Uterine smooth muscle cell (primary cell): ENCODE measurements around the gene NCBP1. TPM values are rescaled to one million over a fixed set of nuclear protein-coding genes. Genes with fewer than 3 reads are reported as not detected.

Experiments used
- total RNA-seq: library from RNA; depleted of rRNA; stranded (reverse); fragments of >200 nt; gene quantifications from 2 replicates; pipeline ENCODE4 v1.2.3, GENCODE V29; 2014

NCBP1 gene
- 51.7 and 56.9 TPM in 2 replicates for total RNA-seq

DNA sequence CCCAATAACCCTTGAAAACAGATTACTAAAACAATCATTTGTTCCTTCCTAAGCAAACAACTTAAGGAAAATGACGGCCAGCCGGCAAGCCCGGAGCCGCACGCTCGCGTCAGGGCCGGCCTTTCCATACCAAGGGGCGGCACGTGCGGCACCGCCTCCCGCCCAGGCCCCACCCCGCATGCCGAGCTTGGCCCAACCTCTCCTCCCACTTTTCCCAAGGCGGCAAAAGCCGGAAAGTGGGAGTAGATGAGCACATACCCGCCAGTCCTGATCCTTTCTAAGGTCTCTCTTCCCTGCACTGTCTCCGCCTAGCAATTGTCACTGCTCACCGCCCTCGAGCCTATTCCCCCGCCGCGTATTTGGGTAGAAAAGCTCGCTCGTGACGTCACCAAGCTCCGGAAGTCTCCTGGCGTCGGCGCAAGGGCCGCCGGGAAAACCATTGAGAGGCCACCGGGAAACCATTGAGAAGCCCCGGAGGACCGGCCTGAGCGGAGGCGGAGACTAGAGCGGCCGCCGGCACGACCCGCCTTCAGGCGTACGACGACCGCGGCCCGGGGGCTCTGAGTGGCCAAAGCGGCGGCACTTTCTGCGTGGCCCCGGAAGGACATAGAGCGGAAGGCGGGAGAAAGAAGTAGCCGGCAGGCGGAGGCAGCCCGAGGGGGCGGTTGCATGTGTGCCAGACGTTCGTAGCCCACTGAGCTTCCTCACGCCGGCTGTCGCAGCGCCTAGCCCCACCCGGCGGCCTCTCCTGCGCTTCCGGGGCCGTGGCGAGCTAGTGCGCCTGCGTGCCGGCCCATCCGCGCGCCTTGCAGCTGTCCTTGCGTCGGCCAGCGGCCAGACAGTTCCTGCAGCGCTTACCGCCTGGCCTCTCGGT lies at the start of gene NCBP1, which contains the start of gene TSTD2:
Gene NCBP1, plus strand, starts transcription at position 837 of the 874 bp plus-strand sequence. CDS start 61 bp downstream, outside the sequence.
Gene TSTD2, minus strand, starts transcription at position 384 of the 874 bp plus-strand sequence. CDS start 5,806 bp downstream, outside the sequence.

DNA sequence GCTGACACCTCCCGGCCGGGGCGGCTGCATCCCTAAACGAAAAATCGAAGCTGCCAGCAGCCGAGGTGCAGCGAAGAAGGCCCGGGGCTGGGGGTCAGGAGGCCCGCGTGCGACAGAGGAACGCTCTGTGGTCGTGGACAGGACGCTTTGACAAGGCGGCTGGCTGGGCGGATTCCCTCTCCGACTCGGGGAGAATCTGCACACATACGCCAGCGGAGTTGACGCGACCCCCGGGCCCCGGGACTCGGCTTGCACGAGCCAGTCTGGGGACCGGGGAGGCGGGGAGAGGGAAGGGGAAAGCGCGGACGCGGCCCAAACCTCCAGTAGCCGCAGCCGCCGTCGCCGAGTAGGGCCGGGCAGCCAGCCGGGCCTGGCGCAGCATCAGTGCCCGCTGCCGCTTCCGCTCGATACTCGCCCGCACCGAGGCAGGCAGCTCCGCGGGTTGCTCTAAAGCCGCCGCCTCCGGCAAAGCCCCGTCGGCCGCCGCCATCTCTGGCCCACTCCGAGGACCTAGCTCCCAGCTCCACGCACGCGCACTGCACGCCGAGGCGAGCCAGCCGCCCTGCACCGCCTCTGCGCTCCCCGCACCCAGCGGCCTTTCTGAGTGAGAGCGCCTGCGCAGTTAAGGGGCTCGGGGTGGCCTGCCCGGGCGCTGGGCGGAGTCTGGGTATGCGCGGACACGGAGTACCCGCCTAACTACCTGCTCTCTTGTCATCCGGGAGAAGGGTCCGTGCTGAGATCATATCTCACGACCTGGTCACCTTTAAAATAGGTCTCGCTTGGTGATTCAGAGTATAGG lies 63.4 kb downstream of the NCBP1 start, which contains the start of gene XPA:
Gene XPA, minus strand, starts transcription at position 538 of the 799 bp plus-strand sequence. Its CDS starts 48 bp downstream, at position 490.

Other genes with a start within 250 kb of the NCBP1 start
- 10.4 and 14.7 TPM in 2 replicates for gene TDRD7, start 221.7 kb upstream of the NCBP1 start, total RNA-seq
- 0.44 and 0.87 TPM in 2 replicates for gene TMOD1, start 132.2 kb upstream of the NCBP1 start, total RNA-seq
- 15.1 and 19.5 TPM in 2 replicates for gene TSTD2, start 453 bp upstream of the NCBP1 start, total RNA-seq
- 6.1 and 6.6 TPM in 2 replicates for gene XPA, start 63.5 kb downstream of the NCBP1 start, total RNA-seq
- not detected in 2 replicates for gene FOXE1, start 219.4 kb downstream of the NCBP1 start, total RNA-seq